ENCODE measurements around the gene PPAT. TPM values are rescaled to one million over a fixed set of nuclear protein-coding genes. Genes with fewer than 3 reads are reported as not detected.
A peak's percentile ranks its signal among the peaks of the same experiment; 100 is the strongest.

Gene PPAT
- polyA plus RNA-seq, 6 donors from 2014 or later: 7.3 to 13.4 (median 11.5) TPM

- ATAC-seq (ENCODE audit: low read depth in 2 of 2) (no peak), DNase-seq (no peak)
- H3K4me3 Mint-ChIP-seq: no peak overlapping the region
- H3K4me1 Mint-ChIP-seq: no peaks in the 10 kb centered on the region
- H3K9me3 Mint-ChIP-seq: no peaks in the 10 kb centered on the region
- no peaks in the 10 kb centered on the region for H3K27me3 Mint-ChIP-seq
- peak overlapping the region in 1 of 6 donors; percentile 33 for H3K27ac Mint-ChIP-seq
- peaks cover 9 to 17% of the 10 kb centered on the region in 2 donors for H3K36me3 Mint-ChIP-seq
These were observed 90.0 kb downstream of the PPAT start for GRCh38 chr4:56345458-56345857.

Other genes with a start within 250 kb of the PPAT start
- 10 to 100 TPM; 15.7 to 31.3 (median 25.3) TPM for gene AASDH, start 48.1 kb downstream of the PPAT start, polyA plus RNA-seq (ENCODE audit: low read depth in 6 of 6)
- gene PAICS, start 645 bp upstream of the PPAT start, polyA plus RNA-seq (ENCODE audit: low read depth in 6 of 6): 10 to 100 TPM; 17.0 to 37.1 (median 33.1) TPM
- 100 to 1,000 TPM; 193 to 252 (median 211) TPM for gene SRP72, start 32.0 kb upstream of the PPAT start, polyA plus RNA-seq (ENCODE audit: low read depth in 6 of 6)
- gene ARL9, start 70.2 kb upstream of the PPAT start, polyA plus RNA-seq (ENCODE audit: low read depth in 6 of 6): not detected
- gene HOPX, start 245.7 kb upstream of the PPAT start, polyA plus RNA-seq (ENCODE audit: low read depth in 6 of 6): 100 to 1,000 TPM in 1 of 6 donors, 10 to 100 TPM in 4, 1 to 10 TPM in 1; 9.4 to 139 (median 27.3) TPM